ENCODE data around the gene ADGRD2. TPM values are rescaled to one million over a fixed set of nuclear protein-coding genes. Genes with fewer than 3 reads are reported as not detected.

ADGRD2 gene
- total RNA-seq, 2 donors from 2014 or later = not detected

DNA sequence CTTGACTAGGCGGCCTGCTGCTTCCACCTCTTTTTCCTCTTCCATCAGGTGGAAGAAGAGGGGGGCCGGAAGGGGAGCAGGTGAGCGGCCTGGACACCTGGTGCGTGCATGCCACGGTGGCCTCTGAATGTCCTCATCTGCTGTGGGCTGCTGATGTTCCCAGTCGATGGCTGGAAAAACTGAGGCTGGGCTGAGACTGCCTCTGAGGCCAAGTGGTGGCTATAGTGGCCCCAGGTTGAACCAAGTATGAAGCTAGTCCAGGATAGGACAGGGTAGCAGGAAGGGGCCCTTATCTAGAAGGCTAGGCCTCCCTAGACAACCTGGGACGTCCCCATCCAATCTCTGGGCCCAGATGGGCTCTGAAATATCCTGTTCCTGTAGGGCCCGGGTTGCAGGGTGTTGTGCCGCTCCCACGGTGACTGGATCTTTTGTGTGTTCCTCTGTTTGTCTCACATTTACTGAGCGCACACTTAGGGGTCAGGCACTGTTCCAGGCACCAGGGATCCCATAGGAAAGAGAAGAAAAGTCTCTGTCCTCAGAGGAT lies 57.7 kb downstream of the ADGRD2 start:
- Histone ChIP-seq H3K27me3 (replicated peaks; ENCODE audit: insufficient read depth) (peaks cover 6% of the 10 kb centered on the region), H3K4me1 (ENCODE audit: control insufficient read depth in 1 of 2, low read depth in 2 of 2) (peaks cover 8 to 12% of the 10 kb centered on the region in 2 donors), H3K9me3 (no peaks in the 10 kb centered on the region), H3K27ac (no peak overlapping the region), H3K36me3 (no peaks in the 10 kb centered on the region), H3K4me3 (no peak overlapping the region)
- DNase-seq (ENCODE audit: low spot score) (no peak), ATAC-seq (ENCODE audit: insufficient number of reproducible peaks, low FRiP score, low read depth) (no peak)
- TF ChIP-seq, protein P1, sequence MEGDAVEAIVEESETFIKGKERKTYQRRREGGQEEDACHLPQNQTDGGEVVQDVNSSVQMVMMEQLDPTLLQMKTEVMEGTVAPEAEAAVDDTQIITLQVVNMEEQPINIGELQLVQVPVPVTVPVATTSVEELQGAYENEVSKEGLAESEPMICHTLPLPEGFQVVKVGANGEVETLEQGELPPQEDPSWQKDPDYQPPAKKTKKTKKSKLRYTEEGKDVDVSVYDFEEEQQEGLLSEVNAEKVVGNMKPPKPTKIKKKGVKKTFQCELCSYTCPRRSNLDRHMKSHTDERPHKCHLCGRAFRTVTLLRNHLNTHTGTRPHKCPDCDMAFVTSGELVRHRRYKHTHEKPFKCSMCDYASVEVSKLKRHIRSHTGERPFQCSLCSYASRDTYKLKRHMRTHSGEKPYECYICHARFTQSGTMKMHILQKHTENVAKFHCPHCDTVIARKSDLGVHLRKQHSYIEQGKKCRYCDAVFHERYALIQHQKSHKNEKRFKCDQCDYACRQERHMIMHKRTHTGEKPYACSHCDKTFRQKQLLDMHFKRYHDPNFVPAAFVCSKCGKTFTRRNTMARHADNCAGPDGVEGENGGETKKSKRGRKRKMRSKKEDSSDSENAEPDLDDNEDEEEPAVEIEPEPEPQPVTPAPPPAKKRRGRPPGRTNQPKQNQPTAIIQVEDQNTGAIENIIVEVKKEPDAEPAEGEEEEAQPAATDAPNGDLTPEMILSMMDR (IDR thresholded peaks at IDR 0.05) = no peak

DNA sequence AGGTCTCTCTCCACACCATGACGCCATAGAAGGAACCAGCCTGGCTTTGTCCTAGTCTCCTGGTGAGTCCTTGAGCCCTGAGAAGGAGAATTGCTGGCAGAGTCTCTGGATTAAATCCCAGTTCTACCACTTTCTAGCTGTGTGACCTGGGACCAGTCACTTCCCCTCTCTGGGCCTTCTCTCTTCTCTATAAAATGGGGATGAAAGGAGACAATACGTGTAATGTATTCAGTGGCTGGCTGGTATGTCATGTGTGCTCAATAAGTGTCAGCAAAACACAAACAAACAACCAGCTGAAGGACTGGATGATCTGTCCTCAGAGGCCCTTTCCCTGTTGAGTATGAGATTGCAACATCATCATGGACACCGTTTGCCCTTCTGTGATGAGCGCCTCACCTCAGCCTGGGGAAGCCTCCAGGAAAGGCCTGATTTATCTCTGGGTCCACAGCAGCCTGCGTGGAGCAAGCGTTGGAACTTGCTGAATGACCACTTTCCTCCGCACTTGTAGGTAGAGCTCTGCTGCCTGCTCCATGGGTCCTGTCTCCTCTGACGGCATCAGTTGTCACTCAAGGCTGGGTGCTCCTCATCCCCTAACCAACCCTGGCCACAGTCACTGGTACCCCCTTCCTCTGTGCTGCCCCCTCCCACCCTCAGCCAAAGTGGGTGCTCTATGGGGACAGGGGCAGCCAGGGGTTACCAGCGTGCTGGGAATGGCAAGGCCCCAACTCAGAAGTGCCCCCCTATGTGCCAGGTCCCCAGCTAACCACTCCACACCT lies 60.6 kb downstream of the ADGRD2 start:
- H3K36me3 ChIP-seq = no peaks in the 10 kb centered on the region
- no peaks in the 10 kb centered on the region for H3K27me3 ChIP-seq (replicated peaks; ENCODE audit: insufficient read depth)
- H3K27ac ChIP-seq = no peak overlapping the region
- no peak for ATAC-seq (ENCODE audit: insufficient number of reproducible peaks, low FRiP score, low read depth)
- no peaks in the 10 kb centered on the region for H3K9me3 ChIP-seq
- H3K4me3 ChIP-seq = no peak overlapping the region
- no peak for DNase-seq (ENCODE audit: low spot score)
- no peaks in the 10 kb centered on the region for H3K4me1 ChIP-seq (ENCODE audit: control insufficient read depth in 1 of 2, low read depth in 2 of 2)
- TF ChIP-seq, protein P1 (IDR thresholded peaks at IDR 0.05) = no peak

DNA sequence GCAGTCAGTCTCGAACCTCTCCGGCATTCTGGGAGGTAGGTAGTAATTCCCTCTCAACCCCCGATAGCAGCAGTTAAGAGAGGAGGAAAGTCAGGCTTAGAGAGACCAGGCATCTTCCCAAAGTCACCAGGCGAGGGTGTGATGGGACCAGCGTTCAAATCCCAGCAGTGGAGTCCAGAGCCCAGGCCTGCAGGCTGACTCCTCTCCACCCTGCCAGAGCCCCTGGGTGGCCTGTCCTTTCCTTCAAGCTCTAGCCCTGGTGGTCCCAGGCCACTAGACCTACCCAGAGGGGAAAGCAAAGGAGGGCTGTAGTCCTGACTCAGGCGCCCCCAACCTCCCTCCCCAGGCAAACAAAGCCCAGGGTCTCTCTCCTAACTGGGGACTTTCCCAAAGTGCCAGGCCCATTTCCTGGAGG lies 61.2 kb downstream of the ADGRD2 start:
- Histone ChIP-seq H3K27me3 (replicated peaks; ENCODE audit: insufficient read depth) (no peaks in the 10 kb centered on the region), H3K4me3 (no peak overlapping the region), H3K9me3 (no peaks in the 10 kb centered on the region), H3K4me1 (ENCODE audit: control insufficient read depth in 1 of 2, low read depth in 2 of 2) (no peaks in the 10 kb centered on the region), H3K36me3 (no peaks in the 10 kb centered on the region), H3K27ac (no peak overlapping the region)
- DNase-seq (ENCODE audit: low spot score) = no peak
- no peak for ATAC-seq (ENCODE audit: insufficient number of reproducible peaks, low FRiP score, low read depth)
- TF ChIP-seq, protein P1 (IDR thresholded peaks at IDR 0.05) = no peak

DNA sequence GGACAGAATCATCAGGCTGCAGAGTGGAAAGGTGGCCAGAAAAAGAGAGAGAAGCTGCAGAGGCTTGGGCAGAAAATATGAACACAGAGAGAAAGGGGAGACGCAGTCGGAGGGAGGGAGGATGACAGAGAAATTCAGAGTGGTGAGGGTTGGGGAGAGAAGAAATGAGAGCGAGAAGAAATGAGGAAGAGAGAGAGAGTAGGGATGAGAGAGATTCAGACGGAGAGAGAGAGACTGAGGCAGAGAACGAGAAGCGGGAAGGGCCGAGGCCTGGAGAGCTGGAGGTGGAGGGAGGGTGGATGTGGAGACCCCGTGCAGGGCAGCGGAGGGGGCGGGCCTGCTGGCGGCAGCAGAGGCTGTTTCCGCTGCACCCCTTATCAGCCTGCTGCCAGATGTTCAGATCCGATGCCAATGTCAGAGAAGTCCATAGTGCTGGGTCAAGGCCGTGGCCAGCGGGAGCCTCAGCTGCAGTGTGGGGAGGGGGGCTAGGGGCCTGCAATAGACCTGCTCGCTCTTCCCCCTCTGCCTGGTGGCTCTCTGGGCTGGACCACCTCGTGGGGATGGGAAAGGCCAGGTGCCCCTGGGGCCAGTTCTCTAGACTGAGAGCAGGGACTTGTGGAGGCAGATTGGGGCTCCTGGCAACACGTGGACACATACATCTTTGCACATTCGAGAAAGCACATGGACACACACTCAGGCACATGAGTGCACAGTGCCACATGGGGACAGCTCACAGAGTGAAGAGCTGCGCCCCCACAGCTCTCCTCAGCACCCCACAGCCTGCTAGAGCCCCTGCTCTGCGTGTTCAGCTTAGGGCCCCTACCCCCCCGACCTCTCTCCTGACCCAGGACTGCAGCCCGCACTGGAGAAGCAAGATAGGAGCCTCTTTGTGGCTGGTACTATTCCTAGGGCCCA lies 61.9 kb downstream of the ADGRD2 start:
- no peaks in the 10 kb centered on the region for H3K9me3 ChIP-seq
- H3K4me1 ChIP-seq (ENCODE audit: control insufficient read depth in 1 of 2, low read depth in 2 of 2) = no peaks in the 10 kb centered on the region
- H3K4me3 ChIP-seq = no peak overlapping the region
- no peak for ATAC-seq (ENCODE audit: insufficient number of reproducible peaks, low FRiP score, low read depth)
- no peak for DNase-seq (ENCODE audit: low spot score)
- no peaks in the 10 kb centered on the region for H3K36me3 ChIP-seq
- TF ChIP-seq, protein P1 (IDR thresholded peaks at IDR 0.05) = no peak
- H3K27me3 ChIP-seq (replicated peaks; ENCODE audit: insufficient read depth) = no peaks in the 10 kb centered on the region
- no peak overlapping the region for H3K27ac ChIP-seq

DNA sequence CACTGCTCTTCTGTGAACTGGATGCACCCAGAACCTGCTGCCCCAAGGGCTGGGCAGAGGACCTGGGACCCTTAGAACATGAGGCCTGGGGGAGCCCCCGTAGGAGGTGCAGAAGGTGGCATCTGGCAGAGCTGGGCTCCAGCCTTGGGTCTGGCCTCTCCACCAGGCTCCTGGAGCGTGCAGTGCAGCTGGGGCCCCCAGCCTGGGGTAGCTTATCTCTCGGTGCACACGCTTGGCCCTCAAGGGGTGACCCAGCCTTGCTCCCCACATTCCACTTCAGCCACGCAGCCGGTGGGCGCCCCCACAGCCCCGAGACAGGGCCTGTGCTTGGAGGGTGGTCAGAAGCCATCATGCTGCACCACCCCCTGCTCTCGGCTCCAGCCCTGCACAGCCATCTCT lies 62.6 kb downstream of the ADGRD2 start:
- H3K4me3 ChIP-seq = no peak overlapping the region
- TF ChIP-seq, protein P1 (IDR thresholded peaks at IDR 0.05) = no peak
- ATAC-seq (ENCODE audit: insufficient number of reproducible peaks, low FRiP score, low read depth) = no peak

More for the DNA sequence above, 62.6 kb downstream of the ADGRD2 start:
- no peaks in the 10 kb centered on the region for H3K36me3 ChIP-seq
- no peaks in the 10 kb centered on the region for H3K27me3 ChIP-seq (replicated peaks; ENCODE audit: insufficient read depth)
- no peaks in the 10 kb centered on the region for H3K9me3 ChIP-seq
- DNase-seq (ENCODE audit: low spot score) = no peak
- H3K4me1 ChIP-seq (ENCODE audit: control insufficient read depth in 1 of 2, low read depth in 2 of 2) = no peaks in the 10 kb centered on the region
- no peak overlapping the region for H3K27ac ChIP-seq

Data from thoracic aorta (tissue), 2 donors.